GM12891 (cell line): ENCODE data around the gene SMTN.

Experiments used
- POLR2A ChIP-seq: IDR thresholded peaks from 2 replicates; pipeline ENCODE4 v1.6.1; 2011; ENCODE audit warnings: low read depth, low read length, control low read depth
- POLR2AphosphoS5 ChIP-seq: IDR thresholded peaks from 2 replicates; pipeline ENCODE4 v1.6.1; 2011; ENCODE audit warnings: low read depth, low read length, control low read depth
- POU2F2 ChIP-seq: IDR thresholded peaks from 2 replicates; pipeline ENCODE4 v1.6.1; 2011; ENCODE audit warnings: low read depth, mild to moderate bottlenecking, control low read depth, low read length, moderate library complexity
- SPI1 ChIP-seq: IDR thresholded peaks from 2 replicates; pipeline ENCODE4 v1.6.1; 2011; ENCODE audit warnings: low read depth, low read length, control low read depth
- TAF1 ChIP-seq: IDR thresholded peaks from 2 replicates; pipeline ENCODE4 v1.6.1; 2011; ENCODE audit warnings: low read depth, low read length, control low read depth

DNA sequence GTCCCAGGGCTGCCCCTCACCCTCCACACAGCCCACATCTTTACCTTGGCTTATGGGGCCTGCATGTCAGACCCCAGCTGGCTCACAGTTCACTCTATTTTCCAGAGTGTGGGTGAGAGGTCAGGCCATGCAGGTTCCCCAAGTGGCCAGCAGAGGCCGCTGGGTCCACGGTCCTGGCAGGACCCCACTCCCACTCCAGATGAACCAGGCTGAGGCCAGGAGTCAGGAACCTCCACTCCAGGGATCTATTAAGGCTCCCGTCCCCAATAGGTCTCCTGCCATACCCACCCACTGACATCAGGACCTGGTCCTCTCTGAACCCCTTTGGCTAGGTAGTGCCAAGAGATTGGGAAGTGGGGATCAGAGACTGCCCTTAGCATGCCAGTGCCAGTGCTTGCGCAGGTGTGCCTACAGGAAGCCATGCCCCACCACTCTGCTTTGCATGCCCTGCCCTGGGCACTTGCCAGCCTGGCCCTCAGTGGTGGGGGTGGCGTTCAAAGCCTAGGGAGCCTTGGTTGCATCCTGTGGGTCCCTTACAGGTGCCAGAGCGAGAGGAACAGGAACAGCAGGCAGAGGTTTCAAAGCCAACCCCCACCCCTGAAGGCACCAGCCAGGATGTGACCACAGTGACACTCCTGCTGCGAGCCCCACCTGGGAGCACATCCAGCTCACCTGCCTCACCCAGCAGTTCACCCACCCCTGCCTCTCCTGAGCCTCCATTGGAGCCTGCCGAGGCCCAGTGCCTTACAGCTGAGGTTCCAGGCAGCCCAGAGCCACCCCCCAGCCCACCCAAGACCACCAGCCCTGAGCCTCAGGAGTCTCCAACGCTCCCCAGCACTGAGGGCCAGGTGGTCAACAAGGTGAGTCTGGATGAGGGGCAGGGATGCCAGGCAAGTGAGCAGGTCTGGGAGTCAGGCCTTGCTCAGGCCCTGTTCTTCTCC, 8.3 kb downstream of the SMTN start:
- TF ChIP-seq POLR2A (no peak), POLR2AphosphoS5 (no peak), TAF1 (no peak), SPI1 (no peak), POU2F2 (no peak)
